CD4-positive, alpha-beta T cell (primary cell): ENCODE data around the gene BACE1-AS. TPM values are rescaled to one million over a fixed set of nuclear protein-coding genes. Genes with fewer than 3 reads are reported as not detected.
"Not testable (repeated sequence)": the region's sequence is repeated elsewhere in the genome, so short reads cannot be mapped to it uniquely, and the experiment has no call there.

Experiments used
- ATAC-seq: fragments of 200-7000 bp; cut with Tn5 transposase; one replicate; pipeline ENCODE4 v1.10.0; 2022; ENCODE audit warnings: mild to moderate bottlenecking; ENCODE audit not compliant: poor library complexity
- CTCF ChIA-PET: fragments of 350-600 bp; sonication (Branson Sonifier 250); formaldehyde crosslinking; loops from one replicate; lab custom pipeline; 2021; ENCODE audit warnings: antibody characterized with exemption, inconsistent platforms; lab: Charles Lee
- POLR2A ChIA-PET: fragments of 350-600 bp; sonication (Branson Sonifier 250); formaldehyde crosslinking; loops from one replicate; lab custom pipeline; 2021; ENCODE audit warnings: antibody characterized with exemption, inconsistent platforms; lab: Charles Lee
- DNase-seq, 14 experiments: peaks; one replicate each; pipeline ENCODE4 v3.0.0-alpha.2; 2013 to 2020; ENCODE audit warnings: mixed read lengths in 2 of 14
- H3K27ac ChIP-seq, 2 donors: one replicate each; pipeline versions ENCODE4 v1.5.1 to v1.7.0; 2013; ENCODE audit warnings: low read length in 2 of 2, low read depth in 1 of 2, mild to moderate bottlenecking in 1 of 2
- H3K27me3 ChIP-seq, 2 experiments: 1 replicate in 1 of 2; 2 replicates in 1 of 2; pipeline versions ENCODE4 v1.6.1 to v1.7.0; 2013; ENCODE audit warnings: low read length in 2 of 2, control low read depth in 1 of 2, mild to moderate bottlenecking in 1 of 2, moderate library complexity in 1 of 2; ENCODE audit not compliant: insufficient read depth in 2 of 2, control insufficient read depth in 1 of 2
- H3K36me3 ChIP-seq: one replicate; pipeline ENCODE4 v1.6.1; 2013; ENCODE audit warnings: low read length, control low read depth; ENCODE audit not compliant: insufficient read depth
- H3K4me1 ChIP-seq: one replicate; pipeline ENCODE4 v1.6.1; 2013; ENCODE audit warnings: low read length, control low read depth; ENCODE audit not compliant: insufficient read depth
- H3K4me3 ChIP-seq: one replicate; pipeline ENCODE4 v1.5.1; 2013; ENCODE audit warnings: mild to moderate bottlenecking, low read length, moderate library complexity
- H3K9me3 ChIP-seq, 2 experiments: 1 replicate in 1 of 2; 2 replicates in 1 of 2; pipeline versions ENCODE4 v1.6.1 to v1.7.0; 2013; ENCODE audit warnings: low read length in 2 of 2, mild to moderate bottlenecking in 2 of 2, control low read depth in 1 of 2, moderate library complexity in 1 of 2; ENCODE audit not compliant: control insufficient read depth in 1 of 2, insufficient read depth in 1 of 2
- H3K27ac Mint-ChIP-seq: one replicate; pipeline ENCODE4 v1.8.0; 2020; ENCODE audit warnings: mixed read lengths
- H3K27me3 Mint-ChIP-seq: one replicate; pipeline ENCODE4 v1.8.0; 2021; ENCODE audit warnings: mixed read lengths
- H3K36me3 Mint-ChIP-seq: one replicate; pipeline ENCODE4 v1.8.0; 2021; ENCODE audit warnings: low read depth, mixed read lengths
- H3K4me1 Mint-ChIP-seq: one replicate; pipeline ENCODE4 v1.8.0; 2021; ENCODE audit warnings: low read depth, mixed read lengths
- H3K4me3 Mint-ChIP-seq: one replicate; pipeline ENCODE4 v1.8.0; 2020; ENCODE audit warnings: mild to moderate bottlenecking, mixed read lengths
- H3K9me3 Mint-ChIP-seq: one replicate; pipeline ENCODE4 v1.8.0; 2020; ENCODE audit warnings: mixed read lengths
- CTCF ChIP-seq: fragments of 200-600 bp; IDR thresholded peaks from one replicate; pipeline ENCODE4 v1.8.0; 2022; ENCODE audit warnings: antibody characterized with exemption, mild to moderate bottlenecking
- intact Hi-C, 2 experiments: fragments of 100-400 bp; cut with DNase I in 1 of 2; cut with micrococcal nuclease in 1 of 2; formaldehyde crosslinking; loops; one replicate each; pipeline versions ENCODE4 v1.15.1 to v1.9.0; 2023 to 2025; cut with DNase I, micrococcal nuclease
- total RNA-seq, 174 experiments: library from RNA in 2 of 174; stranded (reverse) in 2 of 174; gene quantifications; one replicate each; pipeline ENCODE4 v1.2.3 and lab custom pipeline; 2021 to 2026

The BACE1-AS gene
- total RNA-seq, 2 experiments from 2014 or later, result 0.99 to 1.2 TPM

- no peaks in the 10 kb centered on the region for H3K27me3 ChIP-seq
- ChIA-PET POLR2A (interaction anchor here (0.6 kb wide), 1 partner anchor 30 kb away, joined by 4 read pairs; no protein-coding TSS in a partner anchor), CTCF (no interaction called here)
- no peak for DNase-seq
- H3K9me3 Mint-ChIP-seq, result no peaks in the 10 kb centered on the region
- no peak for TF ChIP-seq CTCF
- no peaks in the 10 kb centered on the region for H3K4me1 ChIP-seq
- no peaks in the 10 kb centered on the region for H3K9me3 ChIP-seq
- no peak overlapping the region for H3K27ac ChIP-seq
- H3K4me1 Mint-ChIP-seq, result peaks cover 5% of the 10 kb centered on the region
- H3K27me3 Mint-ChIP-seq, result no peaks in the 10 kb centered on the region
- H3K4me3 ChIP-seq, result no peak overlapping the region
- ATAC-seq, result no peak
- no peak overlapping the region for H3K4me3 Mint-ChIP-seq
- H3K36me3 Mint-ChIP-seq, result peaks cover 63% of the 10 kb centered on the region
- intact Hi-C loops, result no loop called here
- H3K27ac Mint-ChIP-seq, result no peak overlapping the region
- peaks cover 14% of the 10 kb centered on the region for H3K36me3 ChIP-seq
Observed at GRCh38 chr11:117258576-117258975, 32.6 kb upstream of the BACE1-AS start.

- CTCF ChIA-PET, result no interaction called here
- H3K4me3 Mint-ChIP-seq, result no peak overlapping the region
- H3K36me3 Mint-ChIP-seq, result peaks cover 56% of the 10 kb centered on the region
Observed at GRCh38 chr11:117259417-117259816, 31.7 kb upstream of the BACE1-AS start.

GRCh38 chr11:117264624-117265323 lies 26.4 kb upstream of the BACE1-AS start:
- DNase-seq, H3K4me3 ChIP-seq, H3K9me3 Mint-ChIP-seq, CTCF ChIA-PET, H3K36me3 ChIP-seq, POLR2A ChIA-PET, H3K27me3 Mint-ChIP-seq, H3K4me3 Mint-ChIP-seq, intact Hi-C loops, H3K9me3 ChIP-seq, H3K27ac ChIP-seq, H3K4me1 Mint-ChIP-seq, H3K27me3 ChIP-seq, ATAC-seq, H3K27ac Mint-ChIP-seq, H3K4me1 ChIP-seq: not testable (repeated sequence)
- H3K36me3 Mint-ChIP-seq, result peaks cover 52% of the 10 kb centered on the region

More at GRCh38 chr11:117259417-117259816, 31.7 kb upstream of the BACE1-AS start:
- ATAC-seq (no peak), DNase-seq (no peak)
- intact Hi-C loops, result no loop called here
- Histone ChIP-seq H3K4me1 (no peaks in the 10 kb centered on the region), H3K9me3 (no peaks in the 10 kb centered on the region), H3K27me3 (no peaks in the 10 kb centered on the region), H3K27ac (no peak overlapping the region), H3K36me3 (peaks cover 11% of the 10 kb centered on the region), H3K4me3 (no peak overlapping the region)
- Mint-ChIP-seq H3K9me3 (no peaks in the 10 kb centered on the region), H3K27me3 (no peaks in the 10 kb centered on the region), H3K27ac (no peak overlapping the region), H3K4me1 (peaks cover 5% of the 10 kb centered on the region)
- POLR2A ChIA-PET, result no interaction called here
- no peak for TF ChIP-seq CTCF
